HepG2 (cell line): ENCODE results near the gene CMTM1. TPM values are rescaled to one million over a fixed set of nuclear protein-coding genes. Genes with fewer than 3 reads are reported as not detected.

Experiments used
- AFF4 ChIP-seq: sonication (generic); formaldehyde crosslinking; IDR thresholded peaks from 2 replicates; pipeline ENCODE4 v1.4.0; 2020; ENCODE audit warnings: missing genetic modification reagents
- BORCS8-MEF2B ChIP-seq: sonication (generic); formaldehyde crosslinking; IDR thresholded peaks from 2 replicates; pipeline ENCODE4 v1.8.0; 2022; ENCODE audit warnings: mild to moderate bottlenecking, missing genetic modification reagents
- CCAR2 ChIP-seq: fragments of 200-400 bp; formaldehyde crosslinking; optimal IDR thresholded peaks from 2 replicates; pipeline ENCODE3; 2018; ENCODE audit warnings: low read depth, mild to moderate bottlenecking, low read length, moderate library complexity
- KLF11 ChIP-seq: IDR thresholded peaks from 2 replicates; pipeline ENCODE4 v1.6.1; 2016; ENCODE audit warnings: missing compliant biosample characterization
- MAFF ChIP-seq: IDR thresholded peaks from 2 replicates; pipeline ENCODE4 v1.6.1; 2011; ENCODE audit warnings: low read depth, low read length, improper control_type of control experiment
- MED1 ChIP-seq: sonication (generic); formaldehyde crosslinking; IDR thresholded peaks from 2 replicates; pipeline ENCODE4 v1.4.0; 2020; ENCODE audit warnings: missing genetic modification reagents
- POLR2AphosphoS5 ChIP-seq: IDR thresholded peaks from 2 replicates; pipeline ENCODE4 v1.6.1; 2012; ENCODE audit warnings: low read depth, low read length
- SIX1 ChIP-seq: sonication (generic); formaldehyde crosslinking; IDR thresholded peaks from 2 replicates; pipeline ENCODE4 v1.4.0; 2020; ENCODE audit warnings: missing genetic modification reagents, borderline replicate concordance
- ZNF33A ChIP-seq: sonication (generic); formaldehyde crosslinking; IDR thresholded peaks from 2 replicates; pipeline ENCODE4 v1.5.1; 2020; ENCODE audit warnings: missing genetic modification reagents, mild to moderate bottlenecking, moderate library complexity, borderline replicate concordance
- ZNF652 ChIP-seq: IDR thresholded peaks from 2 replicates; pipeline ENCODE4 v1.6.1; 2016; ENCODE audit warnings: low read depth, borderline replicate concordance
- ZUFSP ChIP-seq: sonication (generic); formaldehyde crosslinking; IDR thresholded peaks from 2 replicates; pipeline ENCODE4 v1.9.0; 2021; ENCODE audit warnings: missing genetic modification reagents, mild to moderate bottlenecking, borderline replicate concordance
- polyA plus RNA-seq, 8 experiments: library from polyadenylated mRNA; depleted of rRNA in 3 of 8; stranded (reverse) in 7 of 8; unstranded in 1 of 8; fragments of >200 nt; fragmentation: Illumina TruSeq in 4 of 8; extraction: Trizol in 4 of 8; gene quantifications; 2 replicates each; pipeline versions ENCODE4 v1.2.1 to v1.2.3, GENCODE V29; 2011 to 2016; ENCODE audit warnings: low read depth in 4 of 8, missing spikeins in 1 of 8, mixed read lengths in 1 of 8; ENCODE audit not compliant: insufficient read depth in 1 of 8
- total RNA-seq, 5 experiments: library from RNA; depleted of rRNA; stranded (reverse); fragments of >200 nt; fragmentation: Illumina TruSeq; extraction: Trizol; gene quantifications; 2 replicates each; pipeline ENCODE4 v1.2.3, GENCODE V29; 2016; ENCODE audit warnings: low read depth in 1 of 5
- TF ChIP-seq, protein P1 (sequence below): sonication (generic); formaldehyde crosslinking; IDR thresholded peaks from 2 replicates; pipeline ENCODE4 v1.5.1; 2020; ENCODE audit warnings: mild to moderate bottlenecking, missing genetic modification reagents, moderate library complexity
- TF ChIP-seq, protein P2 (sequence below): sonication (generic); formaldehyde crosslinking; IDR thresholded peaks from 2 replicates; pipeline ENCODE4 v1.8.0; 2022; ENCODE audit warnings: mild to moderate bottlenecking, missing genetic modification reagents, borderline replicate concordance
- TF ChIP-seq, protein P3 (sequence below): sonication (generic); formaldehyde crosslinking; IDR thresholded peaks from 2 replicates; pipeline ENCODE4 v1.4.0; 2020; ENCODE audit warnings: missing genetic modification reagents, mild to moderate bottlenecking, borderline replicate concordance

Gene CMTM1
- total and polyA plus RNA-seq, 2 of the 13 experiments (the other 11 are each of a cell fraction or from before 2014, with no cell fraction given), result 1.7 to 2.9 TPM

GRCh38 chr16:66617010-66617434 lies 50.8 kb downstream of the CMTM1 start (continued):
- TF ChIP-seq, protein P1, sequence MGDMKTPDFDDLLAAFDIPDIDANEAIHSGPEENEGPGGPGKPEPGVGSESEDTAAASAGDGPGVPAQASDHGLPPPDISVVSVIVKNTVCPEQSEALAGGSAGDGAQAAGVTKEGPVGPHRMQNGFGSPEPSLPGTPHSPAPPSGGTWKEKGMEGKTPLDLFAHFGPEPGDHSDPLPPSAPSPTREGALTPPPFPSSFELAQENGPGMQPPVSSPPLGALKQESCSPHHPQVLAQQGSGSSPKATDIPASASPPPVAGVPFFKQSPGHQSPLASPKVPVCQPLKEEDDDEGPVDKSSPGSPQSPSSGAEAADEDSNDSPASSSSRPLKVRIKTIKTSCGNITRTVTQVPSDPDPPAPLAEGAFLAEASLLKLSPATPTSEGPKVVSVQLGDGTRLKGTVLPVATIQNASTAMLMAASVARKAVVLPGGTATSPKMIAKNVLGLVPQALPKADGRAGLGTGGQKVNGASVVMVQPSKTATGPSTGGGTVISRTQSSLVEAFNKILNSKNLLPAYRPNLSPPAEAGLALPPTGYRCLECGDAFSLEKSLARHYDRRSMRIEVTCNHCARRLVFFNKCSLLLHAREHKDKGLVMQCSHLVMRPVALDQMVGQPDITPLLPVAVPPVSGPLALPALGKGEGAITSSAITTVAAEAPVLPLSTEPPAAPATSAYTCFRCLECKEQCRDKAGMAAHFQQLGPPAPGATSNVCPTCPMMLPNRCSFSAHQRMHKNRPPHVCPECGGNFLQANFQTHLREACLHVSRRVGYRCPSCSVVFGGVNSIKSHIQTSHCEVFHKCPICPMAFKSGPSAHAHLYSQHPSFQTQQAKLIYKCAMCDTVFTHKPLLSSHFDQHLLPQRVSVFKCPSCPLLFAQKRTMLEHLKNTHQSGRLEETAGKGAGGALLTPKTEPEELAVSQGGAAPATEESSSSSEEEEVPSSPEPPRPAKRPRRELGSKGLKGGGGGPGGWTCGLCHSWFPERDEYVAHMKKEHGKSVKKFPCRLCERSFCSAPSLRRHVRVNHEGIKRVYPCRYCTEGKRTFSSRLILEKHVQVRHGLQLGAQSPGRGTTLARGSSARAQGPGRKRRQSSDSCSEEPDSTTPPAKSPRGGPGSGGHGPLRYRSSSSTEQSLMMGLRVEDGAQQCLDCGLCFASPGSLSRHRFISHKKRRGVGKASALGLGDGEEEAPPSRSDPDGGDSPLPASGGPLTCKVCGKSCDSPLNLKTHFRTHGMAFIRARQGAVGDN, result no peak
- TF ChIP-seq ZUFSP (CRISPR knock-in tag), result no peak
- 0 out of 2 replicates have a peak, but pooled peaks have one; percentile 40 for TF ChIP-seq MED1
- TF ChIP-seq POLR2AphosphoS5, result no peak
- no peak for TF ChIP-seq ZNF33A (CRISPR knock-in tag)
- TF ChIP-seq CCAR2, result no peak
- no peak for TF ChIP-seq BORCS8-MEF2B
- TF ChIP-seq ZNF652, result no peak
- TF ChIP-seq, protein P2, sequence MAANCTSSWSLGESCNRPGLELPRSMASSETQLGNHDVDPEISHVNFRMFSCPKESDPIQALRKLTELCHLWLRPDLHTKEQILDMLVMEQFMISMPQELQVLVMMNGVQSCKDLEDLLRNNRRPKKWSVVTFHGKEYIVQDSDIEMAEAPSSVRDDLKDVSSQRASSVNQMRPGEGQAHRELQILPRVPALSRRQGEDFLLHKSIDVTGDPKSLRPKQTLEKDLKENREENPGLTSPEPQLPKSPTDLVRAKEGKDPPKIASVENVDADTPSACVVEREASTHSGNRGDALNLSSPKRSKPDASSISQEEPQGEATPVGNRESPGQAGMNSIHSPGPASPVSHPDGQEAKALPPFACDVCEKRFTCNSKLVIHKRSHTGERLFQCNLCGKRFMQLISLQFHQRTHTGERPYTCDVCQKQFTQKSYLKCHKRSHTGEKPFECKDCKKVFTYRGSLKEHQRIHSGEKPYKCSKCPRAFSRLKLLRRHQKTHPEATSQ (CRISPR knock-in tag), result no peak
- TF ChIP-seq AFF4 (CRISPR knock-in tag), result no peak
- TF ChIP-seq MAFF, result peak; percentile 24; the same call in 1 of the 2 replicates
- TF ChIP-seq KLF11 (CRISPR knock-in tag), result no peak
- no peak for TF ChIP-seq SIX1 (CRISPR knock-in tag)
- TF ChIP-seq, protein P3, sequence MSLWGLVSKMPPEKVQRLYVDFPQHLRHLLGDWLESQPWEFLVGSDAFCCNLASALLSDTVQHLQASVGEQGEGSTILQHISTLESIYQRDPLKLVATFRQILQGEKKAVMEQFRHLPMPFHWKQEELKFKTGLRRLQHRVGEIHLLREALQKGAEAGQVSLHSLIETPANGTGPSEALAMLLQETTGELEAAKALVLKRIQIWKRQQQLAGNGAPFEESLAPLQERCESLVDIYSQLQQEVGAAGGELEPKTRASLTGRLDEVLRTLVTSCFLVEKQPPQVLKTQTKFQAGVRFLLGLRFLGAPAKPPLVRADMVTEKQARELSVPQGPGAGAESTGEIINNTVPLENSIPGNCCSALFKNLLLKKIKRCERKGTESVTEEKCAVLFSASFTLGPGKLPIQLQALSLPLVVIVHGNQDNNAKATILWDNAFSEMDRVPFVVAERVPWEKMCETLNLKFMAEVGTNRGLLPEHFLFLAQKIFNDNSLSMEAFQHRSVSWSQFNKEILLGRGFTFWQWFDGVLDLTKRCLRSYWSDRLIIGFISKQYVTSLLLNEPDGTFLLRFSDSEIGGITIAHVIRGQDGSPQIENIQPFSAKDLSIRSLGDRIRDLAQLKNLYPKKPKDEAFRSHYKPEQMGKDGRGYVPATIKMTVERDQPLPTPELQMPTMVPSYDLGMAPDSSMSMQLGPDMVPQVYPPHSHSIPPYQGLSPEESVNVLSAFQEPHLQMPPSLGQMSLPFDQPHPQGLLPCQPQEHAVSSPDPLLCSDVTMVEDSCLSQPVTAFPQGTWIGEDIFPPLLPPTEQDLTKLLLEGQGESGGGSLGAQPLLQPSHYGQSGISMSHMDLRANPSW (CRISPR knock-in tag), result no peak
